Ishikawa (cell line): Measurements from ENCODE around the gene COL6A5.

Source experiments
- CEBPB ChIP-seq: IDR thresholded peaks from 2 replicates; pipeline ENCODE4 v1.6.1; 2012
- CREB1 ChIP-seq: IDR thresholded peaks from 2 replicates; pipeline ENCODE4 v1.6.1; 2012; ENCODE audit warnings: low read depth
- EGR1 ChIP-seq: IDR thresholded peaks from 2 replicates; pipeline ENCODE4 v1.6.1; 2012
- EP300 ChIP-seq: IDR thresholded peaks from 2 replicates; pipeline ENCODE4 v1.6.1; 2012; ENCODE audit warnings: borderline replicate concordance
- FOXM1 ChIP-seq: IDR thresholded peaks from 2 replicates; pipeline ENCODE4 v1.6.1; 2012; ENCODE audit warnings: low read depth, borderline replicate concordance
- MAX ChIP-seq: IDR thresholded peaks from 2 replicates; pipeline ENCODE4 v1.6.1; 2012
- NFIC ChIP-seq: IDR thresholded peaks from 2 replicates; pipeline ENCODE4 v1.6.1; 2012
- RAD21 ChIP-seq: IDR thresholded peaks from 2 replicates; pipeline ENCODE4 v1.6.1; 2012; ENCODE audit warnings: low read depth
- TAF1 ChIP-seq: IDR thresholded peaks from 2 replicates; pipeline ENCODE4 v1.6.1; 2012; ENCODE audit warnings: low read depth, mild to moderate bottlenecking
- TCF12 ChIP-seq: IDR thresholded peaks from 2 replicates; pipeline ENCODE4 v1.6.1; 2012; ENCODE audit warnings: low read depth
- TEAD4 ChIP-seq: IDR thresholded peaks from 2 replicates; pipeline ENCODE4 v1.6.1; 2012
- USF1 ChIP-seq: IDR thresholded peaks from 2 replicates; pipeline ENCODE4 v1.6.1; 2012
- YY1 ChIP-seq: IDR thresholded peaks from 2 replicates; pipeline ENCODE4 v1.6.1; 2012; ENCODE audit warnings: low read depth
- ZBTB7A ChIP-seq: IDR thresholded peaks from 2 replicates; pipeline ENCODE4 v1.6.1; 2012; ENCODE audit warnings: low read depth
- TF ChIP-seq, protein P1 (sequence below): IDR thresholded peaks from 2 replicates; pipeline ENCODE4 v1.6.1; 2012; ENCODE audit warnings: low read depth, mild to moderate bottlenecking

COL6A5 gene

DNA sequence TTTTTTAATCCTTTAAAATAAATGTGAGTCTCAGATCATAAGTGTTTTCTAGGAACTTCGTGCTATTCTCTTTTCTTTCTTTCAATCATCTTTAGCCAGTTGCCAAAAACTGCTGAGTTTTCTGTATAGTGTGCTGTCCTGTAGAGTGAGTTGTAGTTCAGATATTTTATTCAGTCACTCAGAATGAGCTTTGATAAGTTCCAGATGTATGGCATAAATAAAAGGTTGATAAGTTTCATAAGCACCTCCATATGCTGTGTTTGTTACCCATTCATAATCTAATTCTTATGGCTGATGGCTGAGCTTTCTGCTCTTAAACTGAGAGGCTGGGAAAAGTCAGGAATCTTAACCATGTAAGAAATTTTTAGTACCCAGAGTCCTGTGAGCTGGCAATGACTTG, 112.2 kb downstream of the COL6A5 start:
- no peak for TF ChIP-seq EP300
- TF ChIP-seq TAF1 = no peak
- no peak for TF ChIP-seq TEAD4
- TF ChIP-seq FOXM1 = no peak
- no peak for TF ChIP-seq RAD21
- TF ChIP-seq, protein P1, sequence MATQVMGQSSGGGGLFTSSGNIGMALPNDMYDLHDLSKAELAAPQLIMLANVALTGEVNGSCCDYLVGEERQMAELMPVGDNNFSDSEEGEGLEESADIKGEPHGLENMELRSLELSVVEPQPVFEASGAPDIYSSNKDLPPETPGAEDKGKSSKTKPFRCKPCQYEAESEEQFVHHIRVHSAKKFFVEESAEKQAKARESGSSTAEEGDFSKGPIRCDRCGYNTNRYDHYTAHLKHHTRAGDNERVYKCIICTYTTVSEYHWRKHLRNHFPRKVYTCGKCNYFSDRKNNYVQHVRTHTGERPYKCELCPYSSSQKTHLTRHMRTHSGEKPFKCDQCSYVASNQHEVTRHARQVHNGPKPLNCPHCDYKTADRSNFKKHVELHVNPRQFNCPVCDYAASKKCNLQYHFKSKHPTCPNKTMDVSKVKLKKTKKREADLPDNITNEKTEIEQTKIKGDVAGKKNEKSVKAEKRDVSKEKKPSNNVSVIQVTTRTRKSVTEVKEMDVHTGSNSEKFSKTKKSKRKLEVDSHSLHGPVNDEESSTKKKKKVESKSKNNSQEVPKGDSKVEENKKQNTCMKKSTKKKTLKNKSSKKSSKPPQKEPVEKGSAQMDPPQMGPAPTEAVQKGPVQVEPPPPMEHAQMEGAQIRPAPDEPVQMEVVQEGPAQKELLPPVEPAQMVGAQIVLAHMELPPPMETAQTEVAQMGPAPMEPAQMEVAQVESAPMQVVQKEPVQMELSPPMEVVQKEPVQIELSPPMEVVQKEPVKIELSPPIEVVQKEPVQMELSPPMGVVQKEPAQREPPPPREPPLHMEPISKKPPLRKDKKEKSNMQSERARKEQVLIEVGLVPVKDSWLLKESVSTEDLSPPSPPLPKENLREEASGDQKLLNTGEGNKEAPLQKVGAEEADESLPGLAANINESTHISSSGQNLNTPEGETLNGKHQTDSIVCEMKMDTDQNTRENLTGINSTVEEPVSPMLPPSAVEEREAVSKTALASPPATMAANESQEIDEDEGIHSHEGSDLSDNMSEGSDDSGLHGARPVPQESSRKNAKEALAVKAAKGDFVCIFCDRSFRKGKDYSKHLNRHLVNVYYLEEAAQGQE = no peak
- TF ChIP-seq TCF12 = no peak
- TF ChIP-seq EGR1 = no peak
- no peak for TF ChIP-seq MAX

DNA sequence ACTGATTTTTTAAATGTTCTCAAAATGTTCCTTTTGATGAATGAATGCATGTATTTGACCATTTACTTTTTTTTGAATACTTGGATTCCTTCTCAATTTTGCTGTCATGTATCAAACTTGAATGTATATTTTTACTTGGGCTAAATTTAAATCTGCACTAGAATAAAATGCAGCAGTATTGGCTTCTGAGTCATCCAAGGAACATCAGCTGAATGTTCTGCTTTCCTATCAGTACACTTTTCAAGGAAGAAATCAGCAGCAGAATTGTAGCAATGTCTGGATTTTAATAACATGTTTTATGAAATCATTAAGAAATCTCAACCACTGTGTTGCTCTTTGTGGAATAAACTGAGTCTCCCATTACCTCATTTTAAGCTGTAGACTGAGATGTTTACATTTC, 114.5 kb downstream of the COL6A5 start:
- TF ChIP-seq USF1 (no peak), MAX (no peak), TCF12 (no peak), RAD21 (no peak), EP300 (no peak), CEBPB (no peak)
- TF ChIP-seq, protein P1 = no peak

DNA sequence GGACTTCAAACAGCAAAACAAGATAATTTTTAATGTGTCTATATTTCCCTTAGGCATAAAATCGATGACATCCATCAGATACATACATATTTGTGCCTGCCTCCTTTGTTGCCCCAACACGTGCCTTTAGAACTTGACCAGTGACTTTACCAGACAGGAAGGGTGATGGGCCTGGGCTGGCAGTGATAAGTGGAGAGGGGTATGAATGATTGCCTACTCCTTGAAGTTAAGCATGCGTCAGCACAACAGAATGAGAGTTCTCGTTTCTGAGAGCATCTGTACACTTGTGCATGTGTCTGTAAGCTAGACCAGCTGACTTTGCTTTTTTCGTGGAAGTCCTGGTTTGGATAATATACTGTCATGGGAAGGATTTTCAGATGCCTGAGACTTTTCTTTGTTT, 116.6 kb downstream of the COL6A5 start:
- TF ChIP-seq NFIC (no peak), RAD21 (no peak), FOXM1 (no peak), EP300 (no peak), CREB1 (no peak), USF1 (no peak), TCF12 (no peak), EGR1 (no peak), TAF1 (no peak), MAX (no peak), ZBTB7A (no peak), TEAD4 (no peak), CEBPB (no peak)

GRCh38 chr3:130463221-130463620, 117.7 kb downstream of the COL6A5 start:
- no peak for TF ChIP-seq CREB1
- no peak for TF ChIP-seq USF1
- no peak for TF ChIP-seq FOXM1
- no peak for TF ChIP-seq RAD21
- no peak for TF ChIP-seq YY1
- TF ChIP-seq CEBPB = no peak
- no peak for TF ChIP-seq EP300
- TF ChIP-seq TCF12 = no peak
- TF ChIP-seq MAX = no peak
- no peak for TF ChIP-seq TAF1
- no peak for TF ChIP-seq TEAD4
- TF ChIP-seq NFIC = no peak
- no peak for TF ChIP-seq ZBTB7A
- TF ChIP-seq, protein P1 = no peak
- TF ChIP-seq EGR1 = no peak
